K562 (cell line): ENCODE results near the gene VEGFA. TPM values are rescaled to one million over a fixed set of nuclear protein-coding genes. Genes with fewer than 3 reads are reported as not detected.

Source experiments
- ARNT ChIP-seq, 2 experiments: fragments of 450-650 bp; IDR thresholded peaks; 2 replicates each; pipeline ENCODE4 v1.6.1; 2016; ENCODE audit warnings: mild to moderate bottlenecking in 1 of 2
- BACH1 ChIP-seq: fragments of 200-800 bp; sonication (Bioruptor generic); IDR thresholded peaks from 2 replicates; pipeline ENCODE4 v1.6.1; 2016; ENCODE audit warnings: missing genetic modification characterization, missing compliant biosample characterization
- BCLAF1 ChIP-seq, 2 experiments: fragments of 450-650 bp in 1 of 2; IDR thresholded peaks; 2 replicates each; pipeline ENCODE4 v1.6.1; 2011 to 2017; ENCODE audit warnings: low read depth in 2 of 2, antibody characterized with exemption in 1 of 2, borderline replicate concordance in 1 of 2, low read length in 1 of 2, mild to moderate bottlenecking in 1 of 2, mixed read lengths in 1 of 2; ENCODE audit not compliant: control insufficient read depth in 1 of 2
- CAMTA2 ChIP-seq: fragments of 250-450 bp; sonication (Bioruptor Pico); conservative IDR thresholded peaks from 2 replicates; pipeline ENCODE4 v1.5.1; 2022
- CHD2 ChIP-seq: IDR thresholded peaks from 2 replicates; pipeline ENCODE4 v1.6.1; 2011; ENCODE audit warnings: low read depth, low read length
- CSDE1 ChIP-seq, 2 experiments: fragments of 450-650 bp; IDR thresholded peaks; 2 replicates each; pipeline ENCODE4 v1.6.1; 2016; ENCODE audit warnings: mild to moderate bottlenecking in 1 of 2
- DNMT1 ChIP-seq: fragments of 450-650 bp; IDR thresholded peaks from 2 replicates; pipeline ENCODE4 v1.6.1; 2016; ENCODE audit warnings: antibody characterized with exemption, mild to moderate bottlenecking
- FOS ChIP-seq: IDR thresholded peaks from 3 replicates; pipeline ENCODE4 v1.6.1; 2011; ENCODE audit not compliant: insufficient read length; ENCODE audit errors: extremely low read depth
- HEY1 ChIP-seq: fragments of 250-450 bp; sonication (Bioruptor Pico); IDR thresholded peaks from 2 replicates; pipeline ENCODE4 v1.5.0; 2020; ENCODE audit warnings: mild to moderate bottlenecking, moderate library complexity, borderline replicate concordance
- HNRNPL ChIP-seq: fragments of 200-400 bp; formaldehyde crosslinking; IDR thresholded peaks from 2 replicates; pipeline ENCODE4 v1.6.1; 2017; ENCODE audit warnings: low read depth, mild to moderate bottlenecking, low read length
- KAT8 ChIP-seq: fragments of 450-650 bp; IDR thresholded peaks from 2 replicates; pipeline ENCODE4 v1.6.1; 2016; ENCODE audit warnings: low read depth, mild to moderate bottlenecking
- MAX ChIP-seq: sonication (generic); formaldehyde crosslinking; IDR thresholded peaks from 2 replicates; pipeline ENCODE4 v1.9.0; 2022; ENCODE audit warnings: mild to moderate bottlenecking, missing genetic modification reagents
- NFXL1 ChIP-seq: fragments of 450-650 bp; formaldehyde crosslinking; IDR thresholded peaks from 2 replicates; pipeline ENCODE4 v1.4.0; 2021; ENCODE audit warnings: mild to moderate bottlenecking
- RBM14 ChIP-seq: fragments of 200-400 bp; formaldehyde crosslinking; IDR thresholded peaks from 2 replicates; pipeline ENCODE4 v1.6.1; 2018; ENCODE audit warnings: low read depth, mild to moderate bottlenecking, low read length, moderate library complexity, borderline replicate concordance; ENCODE audit not compliant: insufficient read depth
- SMAD3 ChIP-seq: fragments of 450-650 bp; formaldehyde crosslinking; conservative IDR thresholded peaks from 2 replicates; pipeline ENCODE4 v1.4.0; 2020; ENCODE audit warnings: mild to moderate bottlenecking
- STAT5A ChIP-seq: IDR thresholded peaks from 2 replicates; pipeline ENCODE4 v1.6.1; 2012; ENCODE audit warnings: low read length, inconsistent platforms, borderline replicate concordance
- SUPT5H ChIP-seq: fragments of 450-650 bp; IDR thresholded peaks from 2 replicates; pipeline ENCODE4 v1.6.1; 2016
- ZBTB2 ChIP-seq: fragments of 450-650 bp; IDR thresholded peaks from 2 replicates; pipeline ENCODE4 v1.6.1; 2016; ENCODE audit warnings: antibody characterized with exemption
- ZBTB26 ChIP-seq: fragments of 450-650 bp; formaldehyde crosslinking; IDR thresholded peaks from 2 replicates; pipeline ENCODE4 v1.4.0; 2022; ENCODE audit warnings: missing genetic modification characterization
- ZEB2 ChIP-seq: fragments of 450-650 bp; IDR thresholded peaks from 2 replicates; pipeline ENCODE4 v1.6.1; 2016
- ZFP30 ChIP-seq: fragments of 250-450 bp; sonication (Bioruptor Pico); IDR thresholded peaks from 2 replicates; pipeline ENCODE4 v1.8.0; 2022; ENCODE audit warnings: moderate library complexity, mild to moderate bottlenecking, inconsistent platforms, borderline replicate concordance
- ZNF274 ChIP-seq: IDR thresholded peaks from 2 replicates; pipeline ENCODE4 v1.6.1; 2011; ENCODE audit warnings: low read depth, mild to moderate bottlenecking, low read length, moderate library complexity, borderline replicate concordance
- ZNF75A ChIP-seq: fragments of 450-650 bp; formaldehyde crosslinking; IDR thresholded peaks from 2 replicates; pipeline ENCODE4 v1.4.0; 2020; ENCODE audit warnings: mild to moderate bottlenecking
- ZNF77 ChIP-seq: fragments of 250-450 bp; sonication (Bioruptor Pico); IDR thresholded peaks from 2 replicates; pipeline ENCODE4 v1.5.0; 2020
- polyA plus RNA-seq, 8 experiments: library from polyadenylated mRNA; depleted of rRNA in 4 of 8; stranded (reverse) in 5 of 8; unstranded in 3 of 8; fragments of >200 nt; fragmentation: Nextera tagmentation in 2 of 8; fragmentation: Illumina TruSeq in 1 of 8; extraction: Ambion mirVana in 2 of 8; extraction: Trizol in 1 of 8; gene quantifications; 2 replicates each; pipeline versions ENCODE4 v1.2.1 to v1.2.3, GENCODE V29; 2011 to 2014; ENCODE audit warnings: inconsistent platforms in 1 of 8, missing spikeins in 1 of 8
- total RNA-seq, 7 experiments: library from RNA; depleted of rRNA in 6 of 7; stranded (reverse); fragments of >200 nt in 6 of 7; fragmentation: Illumina TruSeq in 2 of 7; extraction: Trizol in 2 of 7; gene quantifications; 2 replicates each; pipeline versions ENCODE4 v1.2.1 to v1.2.3, GENCODE V29; 2011 to 2021; ENCODE audit warnings: low replicate concordance in 1 of 7

VEGFA gene
- total and polyA plus RNA-seq, 9 of the 15 experiments (the other 6 are each of a cell fraction or from before 2014, with no cell fraction given): 14.0 to 271 (median 124) TPM

- TF ChIP-seq CAMTA2 (CRISPR knock-in tag): no peak
- TF ChIP-seq HNRNPL: no peak
- no peak for TF ChIP-seq ZNF274
- no peak for TF ChIP-seq RBM14
- TF ChIP-seq CSDE1 (IDR thresholded peaks at IDR 0.05): no peak
- peak; percentile 85 for TF ChIP-seq ZEB2
- TF ChIP-seq SUPT5H: no peak; the same call in none of the 2 replicates
- TF ChIP-seq DNMT1: no peak
- no peak for TF ChIP-seq KAT8
- TF ChIP-seq ZNF75A: no peak
- TF ChIP-seq NFXL1 (CRISPR knock-in tag): no peak
- TF ChIP-seq SMAD3 (CRISPR knock-in tag): peak; percentile 69
- TF ChIP-seq ZBTB26: no peak
- no peak for TF ChIP-seq ZNF77
- no peak for TF ChIP-seq BCLAF1 (IDR thresholded peaks at IDR 0.05; ENCODE audit: borderline replicate concordance in 1 of 2, control insufficient read depth in 1 of 2, low read depth in 2 of 2, low read length in 1 of 2)
- TF ChIP-seq HEY1 (CRISPR knock-in tag): peak; percentile 25; the same call in 1 of the 2 replicates
- no peak for TF ChIP-seq ZFP30 (CRISPR knock-in tag)
- TF ChIP-seq ZBTB2: peak; percentile 93
- TF ChIP-seq FOS: no peak
- 0 out of 4 replicates have a peak, but pooled peaks of 1 of the 2 experiments have one; percentile 52 for TF ChIP-seq ARNT (IDR thresholded peaks at IDR 0.05)
- TF ChIP-seq CHD2: no peak
- peak; percentile 93 for TF ChIP-seq MAX
- peak; percentile 42; the same call in 1 of the 2 replicates for TF ChIP-seq STAT5A
- no peak for TF ChIP-seq BACH1 (tag)
Measured at GRCh38 chr6:43724914-43725642, 44.9 kb upstream of the VEGFA start (continued).
